Breast epithelium (tissue), 4 donors: ENCODE measurements around the gene NUB1. TPM values are rescaled to one million over a fixed set of nuclear protein-coding genes. Genes with fewer than 3 reads are reported as not detected.
A peak's percentile ranks its signal among the peaks of the same experiment; 100 is the strongest.
"Not testable (repeated sequence)": the region's sequence is repeated elsewhere in the genome, so short reads cannot be mapped to it uniquely, and the experiment has no call there.

Source experiments
- DNase-seq, 2 donors: peaks; one replicate each; pipeline ENCODE4 v3.0.0-alpha.2; 2019; ENCODE audit warnings: low spot score in 2 of 2
- H3K27ac ChIP-seq, 2 donors: fragments of 200-600 bp; sonication (generic) in 1 of 2; one replicate each; pipeline ENCODE4 v1.5.1; 2016 to 2019; ENCODE audit warnings: mild to moderate bottlenecking in 1 of 2
- H3K27me3 ChIP-seq, 2 donors: fragments of 200-600 bp; sonication (generic) in 1 of 2; one replicate each; pipeline versions ENCODE4 v1.5.1 to v1.6.0; 2017 to 2019; ENCODE audit warnings: control low read depth in 1 of 2, mild to moderate bottlenecking in 1 of 2
- H3K36me3 ChIP-seq: fragments of 200-600 bp; one replicate; pipeline ENCODE4 v1.5.1; 2019
- H3K4me1 ChIP-seq, 2 donors: fragments of 200-600 bp; sonication (generic); one replicate each; pipeline ENCODE4 v1.5.1; 2016 to 2019; ENCODE audit warnings: control low read depth in 1 of 2
- H3K4me3 ChIP-seq, 3 donors: fragments of 200-600 bp; sonication (generic); 1 replicate in 2 of 3; 2 replicates in 1 of 3; pipeline ENCODE4 v1.5.1; 2016 to 2019; ENCODE audit warnings: mild to moderate bottlenecking in 3 of 3, moderate library complexity in 2 of 3
- H3K9me3 ChIP-seq, 2 donors: fragments of 200-600 bp; sonication (generic) in 1 of 2; one replicate each; pipeline ENCODE4 v1.5.1; 2016 to 2019; ENCODE audit warnings: control low read depth in 1 of 2
- POLR2A ChIP-seq: fragments of 450-650 bp; IDR thresholded peaks from one replicate; pipeline ENCODE4 v1.6.1; 2016; ENCODE audit warnings: antibody characterized with exemption, mild to moderate bottlenecking, moderate library complexity
- POLR2AphosphoS5 ChIP-seq, 3 donors: sonication (generic); formaldehyde crosslinking; IDR thresholded peaks; one replicate each; pipeline ENCODE4 v1.6.1; 2017; ENCODE audit warnings: antibody characterized with exemption in 3 of 3
- intact Hi-C: fragments of 100-400 bp; cut with DNase I; formaldehyde crosslinking; loops from one replicate; pipeline ENCODE4 v1.15.1; 2023; ENCODE audit warnings: low total_unique reads
- total RNA-seq, 3 donors: library from RNA; depleted of rRNA; stranded (reverse); fragments of >200 nt; gene quantifications; one replicate each; pipeline ENCODE4 v1.1.0, GENCODE V29; 2016
- TF ChIP-seq, protein P1 (sequence below), 3 donors: fragments of 450-650 bp; IDR thresholded peaks; one replicate each; pipeline ENCODE4 v1.5.1; 2016 to 2017; ENCODE audit warnings: antibody characterized with exemption in 3 of 3, mild to moderate bottlenecking in 3 of 3, moderate library complexity in 3 of 3

Gene NUB1
- total RNA-seq, 3 donors from 2014 or later: 61.9 to 71.7 (median 62.7) TPM

DNA sequence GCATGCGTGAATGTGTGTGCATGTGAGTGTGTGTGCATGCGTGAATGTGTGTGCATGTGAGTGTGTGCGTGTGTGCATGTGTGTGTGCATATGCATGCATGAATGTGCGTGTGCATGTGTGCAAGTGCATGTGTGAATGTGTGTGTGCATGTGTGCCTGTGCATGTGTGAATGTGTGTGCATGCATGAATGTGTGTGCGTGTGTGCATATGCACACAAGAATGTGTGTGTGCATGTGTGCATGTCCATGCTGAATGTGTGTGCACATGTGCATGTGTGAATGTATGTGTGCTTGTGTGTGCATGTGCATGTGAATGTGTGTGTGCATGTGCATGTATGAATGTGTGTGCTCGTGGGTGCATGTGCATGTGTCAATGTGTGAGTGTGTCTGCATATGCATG is 42.1 kb upstream of the NUB1 start:
- H3K4me3 ChIP-seq: no peak overlapping the region
- H3K9me3 ChIP-seq: no peaks in the 10 kb centered on the region
- no peaks in the 10 kb centered on the region for H3K36me3 ChIP-seq
- H3K27ac ChIP-seq: no peak overlapping the region
- TF ChIP-seq, protein P1, sequence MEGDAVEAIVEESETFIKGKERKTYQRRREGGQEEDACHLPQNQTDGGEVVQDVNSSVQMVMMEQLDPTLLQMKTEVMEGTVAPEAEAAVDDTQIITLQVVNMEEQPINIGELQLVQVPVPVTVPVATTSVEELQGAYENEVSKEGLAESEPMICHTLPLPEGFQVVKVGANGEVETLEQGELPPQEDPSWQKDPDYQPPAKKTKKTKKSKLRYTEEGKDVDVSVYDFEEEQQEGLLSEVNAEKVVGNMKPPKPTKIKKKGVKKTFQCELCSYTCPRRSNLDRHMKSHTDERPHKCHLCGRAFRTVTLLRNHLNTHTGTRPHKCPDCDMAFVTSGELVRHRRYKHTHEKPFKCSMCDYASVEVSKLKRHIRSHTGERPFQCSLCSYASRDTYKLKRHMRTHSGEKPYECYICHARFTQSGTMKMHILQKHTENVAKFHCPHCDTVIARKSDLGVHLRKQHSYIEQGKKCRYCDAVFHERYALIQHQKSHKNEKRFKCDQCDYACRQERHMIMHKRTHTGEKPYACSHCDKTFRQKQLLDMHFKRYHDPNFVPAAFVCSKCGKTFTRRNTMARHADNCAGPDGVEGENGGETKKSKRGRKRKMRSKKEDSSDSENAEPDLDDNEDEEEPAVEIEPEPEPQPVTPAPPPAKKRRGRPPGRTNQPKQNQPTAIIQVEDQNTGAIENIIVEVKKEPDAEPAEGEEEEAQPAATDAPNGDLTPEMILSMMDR (IDR thresholded peaks at IDR 0.05): no peak
- no peak for TF ChIP-seq POLR2A
- H3K4me1 ChIP-seq: no peaks in the 10 kb centered on the region
- intact Hi-C loops: no loop called here
- no peak for DNase-seq
- H3K27me3 ChIP-seq: peaks cover 0 to 3% of the 10 kb centered on the region in 2 donors

DNA sequence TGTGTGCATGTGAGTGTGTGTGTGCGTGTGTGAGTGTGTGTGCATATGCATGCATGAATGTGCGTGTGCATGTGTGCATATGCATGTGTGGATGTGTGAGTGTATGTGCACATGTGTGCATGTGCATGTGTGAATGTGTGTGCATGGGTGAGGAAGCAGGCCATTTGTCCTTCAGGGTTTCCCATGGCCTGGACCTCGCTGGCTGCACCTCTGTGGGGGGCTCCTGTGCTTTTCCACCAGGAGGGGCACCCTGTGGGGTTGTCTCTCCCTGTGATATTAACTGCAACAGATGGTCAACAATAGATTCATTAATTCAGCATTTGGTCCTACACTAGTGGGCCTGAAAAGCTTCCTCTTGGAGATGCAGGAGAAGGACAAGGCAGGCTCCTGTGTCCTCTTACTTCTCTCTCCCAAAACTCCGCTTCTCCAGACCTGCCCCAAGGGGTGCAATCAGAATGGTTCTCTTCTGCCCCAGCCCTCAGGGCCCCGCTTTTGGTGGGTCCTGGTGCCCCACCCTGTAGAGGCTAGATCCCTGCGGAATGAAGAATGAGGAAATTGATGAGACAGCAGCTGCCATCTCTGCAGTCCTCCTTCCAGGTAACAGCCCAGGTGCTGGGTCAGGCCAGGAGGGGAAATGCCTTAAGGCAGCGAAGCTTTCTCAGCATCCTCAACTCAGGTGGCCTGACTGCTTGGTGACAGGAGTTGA is 41.5 kb upstream of the NUB1 start:
- TF ChIP-seq POLR2A (no peak), POLR2AphosphoS5 (IDR thresholded peaks at IDR 0.05) (no peak)
- TF ChIP-seq, protein P1 (IDR thresholded peaks at IDR 0.05): no peak
- H3K27ac ChIP-seq: no peak overlapping the region
- H3K4me3 ChIP-seq: no peak overlapping the region
- H3K36me3 ChIP-seq: no peaks in the 10 kb centered on the region
- no peaks in the 10 kb centered on the region for H3K4me1 ChIP-seq
- intact Hi-C loops: no loop called here
- peaks cover 0 to 3% of the 10 kb centered on the region in 2 donors for H3K27me3 ChIP-seq
- H3K9me3 ChIP-seq: no peaks in the 10 kb centered on the region
- DNase-seq: no peak

DNA sequence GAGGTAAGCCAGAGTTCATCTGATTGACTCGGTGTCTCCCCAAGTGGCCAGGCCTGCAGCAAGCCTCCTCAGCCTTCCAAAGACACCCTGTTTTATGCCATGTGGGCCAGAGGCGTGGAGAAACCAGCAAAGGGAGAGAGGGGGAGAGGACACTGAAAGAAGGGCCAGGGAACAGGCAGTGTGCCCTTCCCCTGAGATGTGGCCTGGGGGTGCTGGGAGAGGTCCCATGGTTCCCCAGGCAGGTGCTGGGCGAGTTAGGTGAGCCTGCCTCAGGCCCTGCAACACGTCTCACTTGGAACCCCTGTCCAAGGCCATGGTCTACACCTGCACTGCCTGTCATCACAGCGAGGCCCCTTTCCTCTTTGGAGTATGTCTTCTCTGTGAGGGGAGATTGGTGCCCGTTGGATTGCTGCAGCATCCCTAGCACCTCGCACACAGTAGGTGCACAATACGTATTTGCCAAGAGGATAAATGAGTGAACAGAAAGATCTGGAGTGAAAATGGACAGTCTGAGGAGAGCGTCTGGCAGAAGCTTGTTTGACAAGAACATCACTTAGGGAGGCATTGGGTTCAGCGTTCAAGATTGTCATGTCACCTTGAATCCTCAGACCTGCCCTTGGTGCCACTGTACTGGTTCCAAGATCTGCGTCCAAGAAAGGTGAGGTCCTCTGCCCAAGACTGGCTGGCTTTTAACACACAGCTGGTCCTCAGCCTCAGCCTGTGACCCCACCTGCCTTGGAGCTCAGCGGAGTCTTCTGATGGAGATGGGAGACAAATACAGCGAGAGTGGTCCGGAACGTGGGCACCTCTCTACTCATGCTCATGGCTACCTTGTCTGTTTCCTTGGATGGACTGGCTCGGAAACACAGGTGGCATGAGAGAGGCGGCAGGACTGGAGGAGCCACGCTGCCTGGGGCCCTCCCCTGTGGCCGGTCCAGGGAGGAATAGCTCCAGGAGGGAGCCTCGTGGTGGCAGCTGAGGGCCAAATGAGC is 39.8 kb upstream of the NUB1 start:
- Histone ChIP-seq H3K9me3 (no peaks in the 10 kb centered on the region), H3K27me3 (peaks cover 0 to 3% of the 10 kb centered on the region in 2 donors), H3K4me3 (no peak overlapping the region), H3K27ac (no peak overlapping the region), H3K4me1 (no peaks in the 10 kb centered on the region), H3K36me3 (no peaks in the 10 kb centered on the region)
- TF ChIP-seq POLR2A: no peak
- no peak for TF ChIP-seq POLR2AphosphoS5 (IDR thresholded peaks at IDR 0.05)
- DNase-seq: no peak
- intact Hi-C loops: no loop called here

DNA sequence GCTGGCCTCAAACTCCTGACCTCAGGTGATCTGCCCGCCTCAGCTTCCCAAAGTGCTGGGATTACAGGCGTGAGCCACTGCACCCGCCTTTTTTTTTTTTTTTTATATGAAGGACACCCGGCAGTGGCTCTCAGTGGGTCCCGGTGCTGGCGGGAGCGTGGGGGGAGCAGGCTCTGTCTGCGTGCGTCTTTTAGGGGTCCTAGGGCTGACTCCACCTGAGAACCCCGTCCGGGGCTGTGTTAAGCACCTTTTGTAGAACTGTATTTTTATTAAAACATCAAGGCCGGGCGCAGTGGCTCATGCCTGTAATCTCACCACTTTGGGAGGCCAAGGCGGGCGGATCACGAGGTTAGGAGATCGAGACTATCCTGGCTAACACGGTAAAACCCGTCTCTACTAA is 37.4 kb upstream of the NUB1 start:
- H3K27me3 ChIP-seq, H3K36me3 ChIP-seq, H3K4me1 ChIP-seq, H3K9me3 ChIP-seq, intact Hi-C loops, DNase-seq, H3K27ac ChIP-seq: not testable (repeated sequence)
- H3K4me3 ChIP-seq: peak overlapping the region in 1 of 3 donors; percentile 24

DNA sequence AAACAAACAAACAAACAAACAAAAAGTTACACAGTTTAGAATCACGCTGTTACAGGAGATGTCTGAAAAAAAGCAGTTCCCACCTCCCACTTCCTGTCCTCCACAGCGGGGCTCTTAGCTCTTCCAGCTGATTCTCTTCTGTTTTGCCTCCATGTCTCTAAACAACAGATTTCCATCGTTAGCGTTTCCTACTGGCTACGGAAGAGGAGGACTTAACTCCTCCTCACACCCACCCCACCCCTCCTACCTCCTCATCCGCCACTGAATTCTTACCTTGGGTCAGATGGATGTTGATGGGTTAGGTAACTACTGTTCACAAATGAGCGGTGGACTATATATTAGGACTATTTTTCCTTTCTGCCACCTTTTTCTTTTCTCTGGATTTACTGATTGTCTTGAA is 36.8 kb upstream of the NUB1 start:
- DNase-seq: no peak
- Histone ChIP-seq H3K9me3 (no peaks in the 10 kb centered on the region), H3K36me3 (no peaks in the 10 kb centered on the region), H3K27me3 (peaks cover 0 to 3% of the 10 kb centered on the region in 2 donors), H3K27ac (no peak overlapping the region), H3K4me3 (peak overlapping the region in 1 of 3 donors; percentile 27), H3K4me1 (no peaks in the 10 kb centered on the region)
- TF ChIP-seq, protein P1 (IDR thresholded peaks at IDR 0.05): no peak
- TF ChIP-seq POLR2AphosphoS5 (IDR thresholded peaks at IDR 0.05) (no peak), POLR2A (no peak)
- intact Hi-C loops: no loop called here

DNA sequence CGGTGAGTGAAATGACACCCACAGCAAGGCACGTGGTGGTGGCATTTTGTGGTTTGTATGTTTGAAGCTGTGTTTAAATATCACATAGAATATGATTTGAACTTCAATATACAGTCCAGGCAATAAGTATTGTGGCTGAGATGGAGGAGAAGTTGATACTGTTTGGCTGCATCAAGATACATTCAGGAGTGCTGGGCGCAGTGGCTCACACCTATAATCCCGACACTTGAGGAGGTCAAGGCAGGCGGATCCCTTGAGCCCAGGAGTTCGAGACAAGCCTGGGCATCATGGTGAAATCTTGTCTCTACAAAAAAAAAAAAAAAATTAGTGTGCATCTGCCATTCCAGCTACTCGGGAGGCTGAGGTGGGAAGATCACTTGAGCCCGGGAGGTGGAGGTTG is 35.2 kb upstream of the NUB1 start:
- TF ChIP-seq POLR2AphosphoS5 (IDR thresholded peaks at IDR 0.05) (no peak), POLR2A (no peak)

More for the DNA sequence above, 35.2 kb upstream of the NUB1 start:
- Histone ChIP-seq H3K27ac (no peak overlapping the region), H3K4me1 (no peaks in the 10 kb centered on the region), H3K9me3 (peaks cover 0 to 2% of the 10 kb centered on the region in 2 donors), H3K27me3 (peaks cover 0 to 3% of the 10 kb centered on the region in 2 donors), H3K4me3 (no peak overlapping the region), H3K36me3 (no peaks in the 10 kb centered on the region)
- intact Hi-C loops: no loop called here
- DNase-seq: no peak
